GM18858 (cell line): ENCODE measurements around the gene FAM8A1.
A peak's percentile ranks its signal among the peaks of the same experiment; 100 is the strongest.
"Not testable (repeated sequence)": the region's sequence is repeated elsewhere in the genome, so short reads cannot be mapped to it uniquely, and the experiment has no call there.

Experiments used
- ATAC-seq: cut with Tn5 transposase; IDR thresholded peaks from one replicate; pipeline ENCODE4 v1.9.1; 2021; ENCODE audit not compliant: unreplicated experiment

The FAM8A1 gene

GRCh38 chr6:17599877-17600526, at the start of gene FAM8A1:
FAM8A1 (plus strand) TSS chr6:17600302; CDS start chr6:17600410, 108 bp downstream.
- peak; percentile 73 for ATAC-seq

- no peak for ATAC-seq
Observed at GRCh38 chr6:17551383-17551958, 48.6 kb upstream of the FAM8A1 start.

GRCh38 chr6:17552861-17553260, 47.2 kb upstream of the FAM8A1 start:
- ATAC-seq = no peak

- ATAC-seq = no peak
Observed at GRCh38 chr6:17556014-17556413, 44.1 kb upstream of the FAM8A1 start.

- ATAC-seq = no peak
Observed at GRCh38 chr6:17562636-17563035, 37.5 kb upstream of the FAM8A1 start.

GRCh38 chr6:17565399-17565798, 34.7 kb upstream of the FAM8A1 start:
- ATAC-seq = no peak

- no peak for ATAC-seq
Observed at GRCh38 chr6:17574866-17575560, 25.1 kb upstream of the FAM8A1 start.

GRCh38 chr6:17577059-17577458, 23.0 kb upstream of the FAM8A1 start:
- ATAC-seq = no peak

- ATAC-seq = no peak
Observed at GRCh38 chr6:17580518-17581048, 19.5 kb upstream of the FAM8A1 start.

GRCh38 chr6:17581282-17581681, 18.8 kb upstream of the FAM8A1 start:
- not testable (repeated sequence) for ATAC-seq

- ATAC-seq = no peak
Observed at GRCh38 chr6:17583811-17584210, 16.3 kb upstream of the FAM8A1 start.

GRCh38 chr6:17584241-17584803, 15.8 kb upstream of the FAM8A1 start:
- peak; percentile 56 for ATAC-seq

GRCh38 chr6:17585766-17586490, 14.2 kb upstream of the FAM8A1 start:
- ATAC-seq = no peak

GRCh38 chr6:17586623-17587022, 13.5 kb upstream of the FAM8A1 start:
- not testable (repeated sequence) for ATAC-seq

GRCh38 chr6:17588011-17588410, 12.1 kb upstream of the FAM8A1 start:
- no peak for ATAC-seq

- ATAC-seq = peak; percentile 56
Observed at GRCh38 chr6:17589406-17590096, 10.6 kb upstream of the FAM8A1 start.

GRCh38 chr6:17591287-17591686, 8.8 kb upstream of the FAM8A1 start:
- no peak for ATAC-seq

GRCh38 chr6:17593246-17593645, 6.9 kb upstream of the FAM8A1 start:
- ATAC-seq = no peak

GRCh38 chr6:17596085-17596484, 4.0 kb upstream of the FAM8A1 start:
- no peak for ATAC-seq
